Gastroesophageal sphincter (tissue), 4 donors: ENCODE measurements around the gene PCDH9. TPM values are rescaled to one million over a fixed set of nuclear protein-coding genes. Genes with fewer than 3 reads are reported as not detected.

Experiments used
- ATAC-seq: fragments of 150-250 bp; one replicate; pipeline ENCODE4 v1.9.1; 2016; ENCODE audit warnings: mild to moderate bottlenecking, moderate library complexity
- H3K27ac ChIP-seq, 4 donors: fragments of 200-600 bp; sonication (generic) in 3 of 4; 1 replicate in 3 of 4; 2 replicates in 1 of 4; pipeline ENCODE4 v1.5.1; 2016 to 2019
- H3K27me3 ChIP-seq: fragments of 200-600 bp; sonication (generic); one replicate; pipeline ENCODE4 v1.5.1; 2019
- H3K36me3 ChIP-seq, 2 donors: fragments of 200-600 bp; sonication (generic); one replicate each; pipeline ENCODE4 v1.5.1; 2019; ENCODE audit warnings: control low read depth in 1 of 2
- H3K4me1 ChIP-seq, 3 donors: fragments of 200-600 bp; sonication (generic); 1 replicate in 2 of 3; 2 replicates in 1 of 3; pipeline ENCODE4 v1.5.1; 2016 to 2019; ENCODE audit warnings: control low read depth in 2 of 3
- H3K4me3 ChIP-seq, 2 donors: fragments of 200-600 bp; sonication (generic); one replicate each; pipeline ENCODE4 v1.5.1; 2019; ENCODE audit warnings: mild to moderate bottlenecking in 1 of 2, moderate library complexity in 1 of 2
- H3K9me3 ChIP-seq, 3 donors: fragments of 200-600 bp; sonication (generic); one replicate each; pipeline ENCODE4 v1.5.1; 2017 to 2019; ENCODE audit warnings: control low read depth in 2 of 3
- EP300 ChIP-seq: sonication (generic); formaldehyde crosslinking; IDR thresholded peaks from one replicate; pipeline ENCODE4 v1.6.1; 2017; ENCODE audit warnings: antibody characterized with exemption, mild to moderate bottlenecking
- POLR2A ChIP-seq, 2 donors: fragments of 450-650 bp; IDR thresholded peaks; one replicate each; pipeline ENCODE4 v1.6.1; 2017; ENCODE audit warnings: antibody characterized with exemption in 2 of 2, mild to moderate bottlenecking in 2 of 2, moderate library complexity in 1 of 2
- POLR2AphosphoS5 ChIP-seq: sonication (generic); formaldehyde crosslinking; IDR thresholded peaks from one replicate; pipeline ENCODE4 v1.6.1; 2017; ENCODE audit warnings: antibody characterized with exemption
- WGBS, 2 donors: methylation state at CpG; one replicate each; pipeline ENCODE4 v1.1.5; 2018; ENCODE audit warnings: low coverage in 1 of 2; 5-methylcytosine and 5-hydroxymethylcytosine counted together
- total RNA-seq, 4 donors: library from RNA; depleted of rRNA; stranded (reverse); fragments of >200 nt; gene quantifications; one replicate each; pipeline ENCODE4 v1.1.0, GENCODE V29; 2016
- TF ChIP-seq, protein P1 (sequence below), 4 experiments: fragments of 200-600 bp in 2 of 4; fragments of 450-650 bp in 2 of 4; sonication (generic) in 1 of 4; IDR thresholded peaks; one replicate each; pipeline ENCODE4 v1.5.1; 2017 to 2019; ENCODE audit warnings: antibody characterized with exemption in 4 of 4, mild to moderate bottlenecking in 2 of 4, moderate library complexity in 2 of 4

PCDH9 gene
- total RNA-seq, 4 donors from 2014 or later = 52.9 to 141 (median 56.5) TPM

DNA sequence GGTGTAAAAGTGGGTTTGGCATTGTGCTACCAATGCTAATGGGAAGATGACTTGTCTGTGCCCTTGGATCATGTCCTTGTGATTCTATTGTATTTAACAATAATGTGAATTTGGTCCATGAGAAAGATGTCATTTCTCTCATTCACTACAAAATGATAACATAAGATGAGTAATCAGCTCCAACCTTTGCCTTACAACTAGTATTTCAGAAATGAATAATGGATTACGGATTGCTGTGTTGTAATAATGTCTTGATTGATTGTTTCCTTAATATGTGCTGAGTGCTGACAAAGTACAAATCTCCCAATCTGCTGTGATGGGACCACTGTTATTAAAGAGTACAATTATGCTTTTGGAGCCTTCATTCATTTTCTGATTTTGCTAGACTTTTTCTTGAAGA lies 375.0 kb downstream of the PCDH9 start:
- no peak overlapping the region for H3K27ac ChIP-seq
- ATAC-seq = no peak
- H3K27me3 ChIP-seq = no peaks in the 10 kb centered on the region
- TF ChIP-seq EP300 (no peak), POLR2AphosphoS5 (no peak), POLR2A (IDR thresholded peaks at IDR 0.05) (no peak)
- TF ChIP-seq, protein P1, sequence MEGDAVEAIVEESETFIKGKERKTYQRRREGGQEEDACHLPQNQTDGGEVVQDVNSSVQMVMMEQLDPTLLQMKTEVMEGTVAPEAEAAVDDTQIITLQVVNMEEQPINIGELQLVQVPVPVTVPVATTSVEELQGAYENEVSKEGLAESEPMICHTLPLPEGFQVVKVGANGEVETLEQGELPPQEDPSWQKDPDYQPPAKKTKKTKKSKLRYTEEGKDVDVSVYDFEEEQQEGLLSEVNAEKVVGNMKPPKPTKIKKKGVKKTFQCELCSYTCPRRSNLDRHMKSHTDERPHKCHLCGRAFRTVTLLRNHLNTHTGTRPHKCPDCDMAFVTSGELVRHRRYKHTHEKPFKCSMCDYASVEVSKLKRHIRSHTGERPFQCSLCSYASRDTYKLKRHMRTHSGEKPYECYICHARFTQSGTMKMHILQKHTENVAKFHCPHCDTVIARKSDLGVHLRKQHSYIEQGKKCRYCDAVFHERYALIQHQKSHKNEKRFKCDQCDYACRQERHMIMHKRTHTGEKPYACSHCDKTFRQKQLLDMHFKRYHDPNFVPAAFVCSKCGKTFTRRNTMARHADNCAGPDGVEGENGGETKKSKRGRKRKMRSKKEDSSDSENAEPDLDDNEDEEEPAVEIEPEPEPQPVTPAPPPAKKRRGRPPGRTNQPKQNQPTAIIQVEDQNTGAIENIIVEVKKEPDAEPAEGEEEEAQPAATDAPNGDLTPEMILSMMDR (IDR thresholded peaks at IDR 0.05) = no peak
- no peaks in the 10 kb centered on the region for H3K36me3 ChIP-seq
- H3K9me3 ChIP-seq = no peaks in the 10 kb centered on the region
- no peak overlapping the region for H3K4me3 ChIP-seq
- no peaks in the 10 kb centered on the region for H3K4me1 ChIP-seq
- WGBS, 2 donors = 74 to 82% methylated on average over 1 of the region's 1 CpG

DNA sequence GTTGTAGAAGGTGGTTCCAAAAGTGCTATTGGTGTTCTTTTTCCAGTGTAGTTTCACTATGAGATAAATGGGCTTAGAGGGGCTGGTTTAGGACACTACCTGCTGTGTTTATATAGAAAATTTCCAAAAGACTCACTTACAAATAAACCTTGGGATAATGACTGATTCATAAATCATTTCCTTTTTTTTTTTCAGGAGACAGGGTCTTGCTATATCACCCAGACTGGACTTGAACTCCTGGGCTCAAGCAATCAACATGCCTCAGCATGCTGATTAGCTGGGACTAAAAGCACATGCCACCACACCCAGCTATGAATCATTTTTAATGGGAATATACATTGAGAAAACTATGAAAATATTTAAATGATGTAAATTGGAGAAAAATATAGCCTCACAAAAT lies 376.6 kb downstream of the PCDH9 start:
- Histone ChIP-seq H3K4me1 (no peaks in the 10 kb centered on the region), H3K27me3 (no peaks in the 10 kb centered on the region), H3K9me3 (no peaks in the 10 kb centered on the region), H3K36me3 (no peaks in the 10 kb centered on the region), H3K4me3 (no peak overlapping the region), H3K27ac (no peak overlapping the region)
- TF ChIP-seq, protein P1 (IDR thresholded peaks at IDR 0.05) = no peak
- TF ChIP-seq EP300 (no peak), POLR2A (IDR thresholded peaks at IDR 0.05) (no peak), POLR2AphosphoS5 (no peak)
- ATAC-seq = no peak

DNA sequence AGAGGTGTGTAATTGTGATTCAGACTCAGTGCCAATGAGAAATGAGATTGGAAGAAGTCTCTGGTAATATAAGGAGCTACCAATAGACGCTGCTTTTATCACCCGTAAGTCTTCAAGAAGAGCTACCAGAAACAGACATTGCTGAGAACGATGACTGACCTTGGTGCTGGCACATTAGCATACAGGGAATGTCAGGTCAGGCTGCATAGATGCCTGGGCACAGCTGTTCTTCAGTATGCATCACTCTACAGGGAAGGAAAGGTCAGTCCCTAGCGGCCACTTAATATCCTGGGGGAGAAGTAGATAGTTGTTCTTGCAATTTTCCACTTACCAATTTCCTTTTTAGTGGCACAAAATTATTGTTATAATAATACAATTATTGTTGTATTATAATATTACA lies 380.4 kb downstream of the PCDH9 start:
- H3K27ac ChIP-seq = no peak overlapping the region
- H3K4me3 ChIP-seq = no peak overlapping the region
- H3K4me1 ChIP-seq = no peaks in the 10 kb centered on the region
- 78 to 88% methylated on average over 4 of the region's 4 CpGs for WGBS, 2 donors
- no peak for ATAC-seq
- TF ChIP-seq, protein P1 (IDR thresholded peaks at IDR 0.05) = no peak
- TF ChIP-seq POLR2A (IDR thresholded peaks at IDR 0.05) = no peak
- H3K27me3 ChIP-seq = no peaks in the 10 kb centered on the region
- H3K36me3 ChIP-seq = no peaks in the 10 kb centered on the region
- H3K9me3 ChIP-seq = no peaks in the 10 kb centered on the region

DNA sequence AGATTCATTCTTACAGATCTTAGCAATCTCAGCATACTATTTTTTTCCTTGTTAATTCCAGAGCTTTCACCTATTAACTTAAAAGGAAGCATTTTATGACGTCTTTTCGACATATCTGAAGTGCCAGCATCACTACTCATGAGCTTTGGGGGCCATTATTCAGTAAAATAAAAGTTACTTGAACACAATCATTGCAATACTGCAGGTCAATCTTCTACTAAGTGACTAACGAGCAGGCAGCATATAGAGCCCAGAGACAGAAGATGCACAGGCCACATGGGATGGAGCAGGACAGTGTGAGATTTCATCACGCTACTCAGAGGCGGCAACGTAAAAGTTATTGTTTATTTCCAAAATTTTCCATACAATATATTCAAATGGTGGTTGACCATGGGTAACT lies 382.6 kb downstream of the PCDH9 start:
- Histone ChIP-seq H3K27me3 (no peaks in the 10 kb centered on the region), H3K27ac (no peak overlapping the region), H3K9me3 (no peaks in the 10 kb centered on the region), H3K4me1 (no peaks in the 10 kb centered on the region), H3K4me3 (no peak overlapping the region), H3K36me3 (no peaks in the 10 kb centered on the region)
- ATAC-seq = no peak
- TF ChIP-seq, protein P1 (IDR thresholded peaks at IDR 0.05) = no peak
- no peak for TF ChIP-seq POLR2AphosphoS5
- WGBS, 2 donors = 90 to 92% methylated on average over 6 of the region's 6 CpGs

DNA sequence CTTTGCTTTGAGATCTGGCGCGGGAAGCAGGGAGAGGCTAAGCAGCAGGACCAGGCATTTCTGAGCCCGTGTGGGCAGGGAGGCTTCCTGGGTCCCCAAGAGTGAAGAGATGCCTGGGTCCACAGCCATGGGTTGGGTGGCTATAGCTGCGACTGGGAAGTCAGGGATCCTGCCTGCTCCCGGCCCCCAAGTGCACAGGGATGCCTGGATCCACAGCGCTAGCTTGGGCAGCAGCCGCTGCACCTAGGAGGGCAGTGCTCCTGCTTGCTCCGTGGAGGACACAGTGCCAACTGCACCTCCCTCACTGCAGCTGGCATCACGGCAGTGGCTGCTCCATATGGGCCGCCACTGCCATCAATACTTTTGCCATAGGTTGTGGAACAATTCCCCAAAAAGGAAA lies 384.7 kb downstream of the PCDH9 start:
- WGBS, 2 donors = 94% methylated on average over 3 of the region's 10 CpGs; no CpG with 5 or more reads in 1 of the 2 donors
- no peak for ATAC-seq
- no peak overlapping the region for H3K27ac ChIP-seq

More for the DNA sequence above, 384.7 kb downstream of the PCDH9 start:
- TF ChIP-seq POLR2AphosphoS5 (no peak), POLR2A (IDR thresholded peaks at IDR 0.05) (no peak), EP300 (no peak)
- TF ChIP-seq, protein P1 (IDR thresholded peaks at IDR 0.05) = no peak
- H3K4me3 ChIP-seq = no peak overlapping the region
- no peaks in the 10 kb centered on the region for H3K4me1 ChIP-seq
- H3K9me3 ChIP-seq = no peaks in the 10 kb centered on the region
- no peaks in the 10 kb centered on the region for H3K27me3 ChIP-seq
- no peaks in the 10 kb centered on the region for H3K36me3 ChIP-seq
